GM18505 (cell line): ENCODE results near the gene SLC22A17.

Source experiments
- ATAC-seq: cut with Tn5 transposase; IDR thresholded peaks from one replicate; pipeline ENCODE4 v1.9.1; 2021; ENCODE audit not compliant: unreplicated experiment
- POLR2A ChIP-seq: IDR thresholded peaks from 4 replicates; pipeline ENCODE4 v1.6.1; 2011; ENCODE audit warnings: borderline replicate concordance; ENCODE audit not compliant: insufficient read depth, insufficient read length; ENCODE audit errors: extremely low read depth

SLC22A17 gene

DNA sequence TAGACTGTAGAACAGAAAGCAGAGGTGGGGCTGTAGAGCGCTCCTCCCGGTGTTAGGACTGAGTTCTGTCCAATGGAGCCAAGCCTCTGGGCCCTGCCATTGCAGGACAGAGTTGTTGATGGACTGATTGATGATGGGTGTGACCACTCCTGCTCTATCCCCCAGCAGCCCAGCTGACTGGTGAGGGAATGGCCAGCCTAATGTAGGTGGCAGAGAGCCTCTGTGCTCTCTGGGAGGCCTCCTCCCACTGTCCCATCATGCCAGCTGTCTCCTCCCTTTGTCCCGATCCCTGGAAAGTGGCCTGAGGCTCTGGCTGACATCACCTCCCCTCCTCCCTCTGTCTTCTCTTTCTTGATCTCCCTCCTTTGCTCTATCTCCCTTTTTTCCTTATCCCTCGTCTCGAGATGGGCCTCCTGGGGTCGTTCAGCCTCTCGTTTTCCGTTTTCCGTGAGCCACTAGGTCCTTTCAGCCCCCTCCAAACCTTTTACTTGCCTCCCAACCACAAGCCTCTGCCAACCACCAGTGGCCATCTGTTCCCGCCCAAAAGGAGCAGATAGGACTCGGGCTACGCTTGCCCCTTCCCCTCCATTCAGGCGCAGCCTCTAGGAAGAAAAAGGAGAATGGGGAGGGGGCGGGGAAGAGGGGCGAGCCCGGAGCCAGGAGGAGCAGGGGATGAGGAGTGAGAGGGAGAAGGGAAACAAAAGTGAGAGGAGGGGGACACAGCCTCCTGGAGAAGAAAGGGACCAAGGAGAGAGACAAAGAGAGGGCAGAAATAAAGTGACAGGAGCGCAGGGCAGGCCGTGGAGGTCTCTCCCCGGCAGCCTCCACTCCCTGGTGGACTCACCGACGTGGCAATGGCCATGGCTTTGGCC is 11.7 kb upstream of the SLC22A17 start:
- ATAC-seq = no peak

DNA sequence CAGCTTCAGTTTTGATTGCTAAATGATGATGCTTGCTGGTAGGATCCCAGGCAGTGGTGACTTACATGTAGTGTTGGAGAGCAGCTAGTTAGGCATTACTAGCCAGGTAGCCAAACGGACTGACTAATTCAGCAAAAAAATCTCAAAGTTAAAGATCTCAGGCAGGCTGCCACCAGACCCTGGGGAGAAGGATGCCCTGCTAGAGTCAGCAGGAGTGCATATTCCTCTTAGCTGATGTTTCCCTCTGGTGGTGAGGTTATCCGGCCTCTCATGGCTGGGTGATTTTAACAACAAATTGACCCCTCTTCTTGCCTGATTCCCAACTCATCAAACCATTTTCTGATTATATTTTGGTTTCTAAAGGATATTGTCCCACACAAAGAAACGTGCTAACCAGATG is 9.5 kb upstream of the SLC22A17 start:
- no peak for TF ChIP-seq POLR2A
- ATAC-seq = no peak

More for the DNA sequence above, 11.7 kb upstream of the SLC22A17 start:
- TF ChIP-seq POLR2A = no peak

DNA sequence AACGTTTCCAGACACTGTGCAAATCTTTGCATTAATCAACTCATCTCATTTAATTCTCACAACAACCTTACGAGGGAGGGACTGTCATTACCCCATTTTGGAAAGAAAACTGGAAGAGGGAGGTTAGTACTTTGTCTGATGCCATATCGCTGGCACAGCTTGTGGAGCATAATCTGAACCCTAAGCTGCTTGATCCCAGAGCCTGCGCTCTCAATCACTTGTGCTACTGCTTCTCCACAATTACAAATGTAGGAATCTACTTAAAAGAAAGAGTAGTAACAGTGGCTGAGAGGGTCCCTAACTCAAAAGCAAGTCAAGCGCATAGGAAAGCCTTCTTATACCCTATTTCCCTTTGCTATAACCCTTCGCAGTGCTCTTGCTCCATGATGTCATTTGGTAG is 9.1 kb upstream of the SLC22A17 start:
- TF ChIP-seq POLR2A = no peak
- ATAC-seq = no peak

GRCh38 chr14:23361320-23361719 is 8.6 kb upstream of the SLC22A17 start:
- ATAC-seq = no peak
- no peak for TF ChIP-seq POLR2A

GRCh38 chr14:23360496-23360895 is 7.8 kb upstream of the SLC22A17 start:
- no peak for TF ChIP-seq POLR2A
- ATAC-seq = no peak

DNA sequence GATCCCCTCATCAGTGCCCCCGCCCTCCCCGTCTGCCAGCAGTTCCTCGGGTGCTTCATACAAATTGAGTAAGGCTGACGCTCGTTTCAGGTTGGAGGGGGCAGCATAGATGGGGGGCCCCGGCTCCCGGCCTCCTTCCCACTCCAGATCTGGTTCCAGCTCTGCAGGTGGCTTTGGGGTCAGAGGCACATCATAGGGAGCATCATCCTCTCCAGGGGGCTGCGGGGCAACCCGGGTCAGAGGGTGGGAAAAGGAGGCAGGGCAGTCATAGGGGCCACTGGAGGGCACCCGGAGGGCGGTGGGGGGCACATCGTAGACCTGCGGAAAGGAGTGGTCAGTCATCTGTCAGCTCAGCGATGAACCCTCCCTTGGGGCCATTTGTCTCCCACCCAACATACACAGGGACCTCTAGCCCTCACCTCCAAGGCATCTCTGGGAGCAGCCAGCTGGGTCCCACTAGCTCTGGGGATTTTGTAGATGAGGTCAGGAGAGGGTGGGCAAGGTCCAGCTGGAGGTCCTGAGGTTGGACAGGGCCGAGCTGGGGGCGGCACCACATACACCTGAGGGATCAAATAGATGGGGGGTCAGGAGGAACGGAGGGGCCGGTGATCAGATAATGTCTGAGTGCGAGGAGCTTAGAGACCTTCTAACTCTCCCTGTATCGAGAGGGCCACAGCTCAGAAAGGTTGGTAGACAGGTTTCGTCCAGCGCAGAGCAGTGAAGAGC is 7.2 kb upstream of the SLC22A17 start:
- no peak for ATAC-seq
- TF ChIP-seq POLR2A = no peak

- ATAC-seq = no peak
Observed at GRCh38 chr14:23359167-23359626, 6.5 kb upstream of the SLC22A17 start.

GRCh38 chr14:23358553-23359166 is 6.0 kb upstream of the SLC22A17 start:
- ATAC-seq = no peak
- TF ChIP-seq POLR2A = no peak

More at GRCh38 chr14:23359167-23359626, 6.5 kb upstream of the SLC22A17 start:
- TF ChIP-seq POLR2A = no peak

- TF ChIP-seq POLR2A = no peak
- no peak for ATAC-seq
Observed at GRCh38 chr14:23358042-23358441, 5.4 kb upstream of the SLC22A17 start.

- no peak for TF ChIP-seq POLR2A
Observed at GRCh38 chr14:23357261-23357660, 4.6 kb upstream of the SLC22A17 start.

DNA sequence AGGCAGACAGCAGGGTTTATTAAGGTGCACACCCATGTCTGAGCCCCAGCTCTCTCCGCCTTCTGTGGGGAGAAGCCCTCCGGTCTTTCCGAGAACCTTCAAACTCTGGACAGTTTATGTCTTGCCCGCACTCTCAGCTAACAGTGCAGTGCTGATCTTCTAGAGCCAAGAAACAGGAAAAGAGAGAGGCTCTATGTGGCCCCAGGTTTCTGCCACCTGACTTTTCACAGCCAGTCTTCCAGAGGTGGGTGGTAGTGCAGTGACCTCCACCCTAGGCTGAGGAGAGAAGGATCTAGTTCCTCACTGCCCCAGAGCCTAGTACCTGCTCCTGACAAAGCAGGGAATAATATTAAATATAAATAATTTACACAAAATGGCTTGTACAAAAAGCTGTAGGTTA is 4.0 kb upstream of the SLC22A17 start:
- no peak for TF ChIP-seq POLR2A
- no peak for ATAC-seq

More at GRCh38 chr14:23357261-23357660, 4.6 kb upstream of the SLC22A17 start:
- no peak for ATAC-seq

DNA sequence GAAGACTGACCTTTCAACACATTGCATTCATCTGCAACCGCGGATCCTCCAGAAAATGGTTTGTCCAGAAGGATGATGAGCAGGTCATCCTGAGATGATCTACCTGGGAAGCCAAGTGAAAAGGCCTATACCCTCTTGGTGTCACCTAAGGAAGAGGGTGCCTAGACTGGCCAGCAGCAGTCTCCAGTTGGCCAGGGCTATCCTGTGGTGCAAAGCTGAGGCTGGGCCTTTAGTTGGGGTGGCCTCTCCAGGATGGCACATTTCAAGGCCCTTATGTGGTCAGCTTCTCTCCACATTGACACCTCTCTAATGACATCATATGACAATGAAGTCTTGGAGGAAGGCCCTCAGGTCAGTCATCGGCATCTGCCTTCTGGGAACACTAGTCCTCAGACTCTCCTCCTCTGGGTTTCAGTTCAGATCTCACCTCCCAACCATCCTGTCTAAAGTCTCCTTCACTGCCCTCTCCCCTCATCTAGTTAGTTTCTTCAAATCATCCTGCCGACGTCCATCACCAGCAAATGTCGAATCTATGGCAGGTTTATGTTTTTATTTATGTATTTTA is 3.3 kb upstream of the SLC22A17 start:
- TF ChIP-seq POLR2A = no peak
- no peak for ATAC-seq

DNA sequence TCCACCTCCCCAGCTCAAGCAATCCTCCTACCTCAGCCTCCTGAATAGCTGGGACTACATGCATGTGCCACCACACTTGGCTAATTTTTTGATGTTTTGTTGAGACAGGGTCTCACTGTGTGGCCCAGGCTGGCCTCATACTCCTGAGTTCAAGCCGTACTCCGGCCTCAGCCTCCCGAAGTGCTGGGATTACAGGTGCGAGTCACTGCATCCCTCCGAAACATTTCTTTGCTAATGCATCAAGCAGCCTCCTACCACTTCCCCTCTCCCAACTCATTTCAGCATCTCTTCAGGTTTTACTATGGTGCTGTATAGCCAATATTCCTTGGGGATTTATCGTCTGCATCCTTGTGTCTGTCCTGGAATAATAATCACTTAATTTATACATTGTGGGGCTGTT is 2.3 kb upstream of the SLC22A17 start:
- no peak for ATAC-seq
- no peak for TF ChIP-seq POLR2A

DNA sequence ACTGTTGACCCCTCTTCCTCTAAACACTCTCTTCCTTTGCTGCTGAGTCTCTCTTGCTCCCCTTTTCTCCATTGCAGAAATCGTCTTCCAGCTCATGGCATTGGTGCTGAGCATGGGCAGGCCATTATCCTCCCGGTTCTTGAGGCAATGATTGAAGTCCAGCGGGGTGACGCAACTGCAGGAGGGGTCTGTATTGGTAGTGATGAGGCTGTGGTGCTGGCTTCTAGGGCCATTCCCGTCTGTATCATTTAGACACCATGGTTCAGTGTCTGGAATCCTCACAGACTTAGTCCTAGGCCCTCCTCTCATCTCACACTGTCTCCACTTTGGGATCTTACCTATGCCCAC is 720 bp upstream of the SLC22A17 start:
- no peak for TF ChIP-seq POLR2A
- ATAC-seq = no peak
